Astrocyte (in vitro differentiated cells and primary cell): ENCODE data around the gene PPP4R4. TPM values are rescaled to one million over a fixed set of nuclear protein-coding genes. Genes with fewer than 3 reads are reported as not detected.

Source experiments
- DNase-seq: peaks from one replicate; pipeline ENCODE4 v3.0.0-alpha.2; 2010; ENCODE audit warnings: low read depth
- FAIRE-seq: peaks from 2 replicates; lab custom pipeline; 2011; peaks lifted over from hg19 to GRCh38; lab: Jason Lieb, UNC
- H2AFZ ChIP-seq: 2 replicates; pipeline ENCODE4 v1.6.0; 2012; ENCODE audit warnings: low read depth, low read length, inconsistent platforms
- H3K27ac ChIP-seq: 2 replicates; pipeline ENCODE4 v1.5.1; 2011; ENCODE audit warnings: low read depth, low read length, inconsistent platforms
- H3K27me3 ChIP-seq: 2 replicates; pipeline ENCODE4 v1.6.0; 2011; ENCODE audit warnings: low read length, inconsistent platforms; ENCODE audit not compliant: insufficient read depth
- H3K36me3 ChIP-seq: 2 replicates; pipeline ENCODE4 v1.5.1; 2011; ENCODE audit warnings: low read length, inconsistent platforms; ENCODE audit not compliant: insufficient read depth
- H3K4me1 ChIP-seq: 2 replicates; pipeline ENCODE4 v1.5.1; 2011; ENCODE audit warnings: low read length, inconsistent platforms; ENCODE audit not compliant: insufficient read depth
- H3K4me2 ChIP-seq: 2 replicates; pipeline ENCODE4 v1.6.0; 2012; ENCODE audit warnings: low read length, inconsistent platforms
- H3K4me3 ChIP-seq: 2 replicates; pipeline ENCODE4 v1.5.1; 2011; ENCODE audit warnings: low read depth, mild to moderate bottlenecking, low read length, inconsistent platforms; ENCODE audit not compliant: insufficient read depth
- H3K79me2 ChIP-seq: 2 replicates; pipeline ENCODE4 v1.6.0; 2012; ENCODE audit warnings: mild to moderate bottlenecking, low read length, inconsistent platforms; ENCODE audit not compliant: insufficient read depth
- H3K9ac ChIP-seq: 2 replicates; pipeline ENCODE4 v1.6.0; 2012; ENCODE audit warnings: mild to moderate bottlenecking, low read length, inconsistent platforms
- H3K9me3 ChIP-seq: 2 replicates; pipeline ENCODE4 v1.5.1; 2012; ENCODE audit warnings: low read depth, mild to moderate bottlenecking, low read length, inconsistent platforms; ENCODE audit not compliant: insufficient read depth
- H4K20me1 ChIP-seq: 2 replicates; pipeline ENCODE4 v1.6.0; 2012; ENCODE audit warnings: low read length, inconsistent platforms; ENCODE audit not compliant: insufficient read depth
- H3K27ac Mint-ChIP-seq: one replicate; pipeline ENCODE4 v1.8.0; 2021; ENCODE audit warnings: mild to moderate bottlenecking, mixed read lengths; ENCODE audit not compliant: unreplicated experiment
- H3K27me3 Mint-ChIP-seq: one replicate; pipeline ENCODE4 v1.8.0; 2021; ENCODE audit warnings: low read depth, mixed read lengths; ENCODE audit not compliant: unreplicated experiment
- H3K36me3 Mint-ChIP-seq: one replicate; pipeline ENCODE4 v1.8.0; 2021; ENCODE audit warnings: low read depth, mixed read lengths; ENCODE audit not compliant: unreplicated experiment
- H3K4me1 Mint-ChIP-seq: one replicate; pipeline ENCODE4 v1.8.0; 2021; ENCODE audit warnings: low read depth, mixed read lengths; ENCODE audit not compliant: unreplicated experiment
- H3K4me3 Mint-ChIP-seq: one replicate; pipeline ENCODE4 v1.8.0; 2021; ENCODE audit warnings: mild to moderate bottlenecking, moderate library complexity, mixed read lengths; ENCODE audit not compliant: unreplicated experiment
- H3K9me3 Mint-ChIP-seq: one replicate; pipeline ENCODE4 v1.8.0; 2021; ENCODE audit warnings: mild to moderate bottlenecking, mixed read lengths; ENCODE audit not compliant: unreplicated experiment
- EZH2 ChIP-seq: IDR thresholded peaks from 2 replicates; pipeline ENCODE4 v1.6.1; 2012; ENCODE audit warnings: mild to moderate bottlenecking, low read length, inconsistent platforms; ENCODE audit not compliant: insufficient read depth
- total RNA-seq: library from RNA; stranded (reverse); gene quantifications from 2 replicates; pipeline ENCODE4 v1.2.1, GENCODE V29; 2021
- TF ChIP-seq, protein P1 (sequence below): IDR thresholded peaks from 2 replicates; pipeline ENCODE4 v1.5.1; 2011; ENCODE audit warnings: low read depth, mild to moderate bottlenecking, inconsistent platforms, low read length, moderate library complexity; ENCODE audit not compliant: insufficient read depth

The PPP4R4 gene
- total RNA-seq, 1 donor from 2014 or later: 6.0 TPM

DNA sequence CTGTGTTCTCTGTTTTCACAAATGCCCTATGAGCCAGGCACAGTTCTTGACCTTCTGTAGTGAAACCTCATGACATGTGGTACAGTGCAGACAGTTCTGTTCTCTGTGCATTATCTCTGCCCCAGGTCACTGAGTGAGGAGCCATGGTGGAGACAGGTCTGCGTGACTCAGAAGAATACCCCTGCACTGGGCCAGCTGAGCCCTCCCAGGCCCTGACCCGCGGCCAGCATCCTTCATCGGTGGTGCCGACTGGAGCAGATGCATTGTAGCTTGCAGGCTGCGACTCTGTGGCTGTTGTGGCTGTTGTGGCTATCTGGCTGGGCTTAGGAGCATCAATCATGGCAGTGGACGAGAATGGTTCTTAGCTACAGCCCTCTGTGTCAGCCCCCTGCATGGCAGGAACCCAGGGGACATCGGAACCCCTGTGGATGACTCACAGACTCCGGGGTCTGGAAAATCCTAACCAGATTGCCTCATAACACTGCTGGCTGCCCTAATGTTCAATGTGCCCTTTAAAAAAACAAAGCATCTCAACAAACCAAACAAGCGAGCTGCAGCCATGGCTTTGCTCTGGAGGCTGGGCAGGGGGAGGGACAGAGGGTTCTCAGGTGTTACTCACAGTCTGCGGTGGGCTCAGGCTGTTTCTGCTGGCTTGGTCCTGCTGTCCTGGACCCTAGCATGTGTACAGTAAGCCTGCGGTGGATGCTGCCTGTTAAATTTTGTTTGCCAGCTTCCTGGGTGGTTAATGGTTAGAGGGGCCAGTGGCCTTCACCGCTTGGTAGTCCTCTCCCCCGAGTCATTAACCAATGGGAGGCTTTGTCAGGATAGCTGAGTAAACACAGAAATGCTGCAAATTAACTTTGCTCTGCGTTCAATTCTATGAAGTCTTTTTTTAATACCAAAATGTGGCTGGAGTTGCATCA, 148.8 kb downstream of the PPP4R4 start, which contains the start of gene SERPINA6:
TSS of gene SERPINA6 (minus strand) at position 689 of the 923 bp plus-strand sequence. CDS start 8,688 bp downstream, outside the sequence.
- H3K4me3 ChIP-seq: no peak within 1 kb of the TSS
- no peak within 1 kb of the TSS for H3K27ac Mint-ChIP-seq
- no peak for FAIRE-seq
- H3K4me3 Mint-ChIP-seq: no peak within 1 kb of the TSS
- no peaks in the 10 kb centered on the region for H3K36me3 ChIP-seq
- no peaks in the 10 kb centered on the region for H3K27me3 Mint-ChIP-seq
- peaks cover 2% of the 10 kb centered on the region for H3K36me3 Mint-ChIP-seq
- peaks cover 9% of the 10 kb centered on the region for H3K4me1 ChIP-seq
- peak within 1 kb of the TSS; percentile 40 for H2AFZ ChIP-seq
- peak; percentile 76 for DNase-seq
- no peaks in the 10 kb centered on the region for H3K79me2 ChIP-seq
- no peaks in the 10 kb centered on the region for H3K27me3 ChIP-seq
- peak within 1 kb of the TSS; percentile 9 for H3K9ac ChIP-seq
- peaks cover 2% of the 10 kb centered on the region for H3K9me3 Mint-ChIP-seq
- H3K9me3 ChIP-seq: no peaks in the 10 kb centered on the region
- no peaks in the 10 kb centered on the region for H4K20me1 ChIP-seq
- peak within 1 kb of the TSS; percentile 67 for H3K4me2 ChIP-seq
- peaks cover 7% of the 10 kb centered on the region for H3K4me1 Mint-ChIP-seq
- H3K27ac ChIP-seq: peak within 1 kb of the TSS; percentile 20
- no peak for TF ChIP-seq EZH2
- TF ChIP-seq, protein P1, sequence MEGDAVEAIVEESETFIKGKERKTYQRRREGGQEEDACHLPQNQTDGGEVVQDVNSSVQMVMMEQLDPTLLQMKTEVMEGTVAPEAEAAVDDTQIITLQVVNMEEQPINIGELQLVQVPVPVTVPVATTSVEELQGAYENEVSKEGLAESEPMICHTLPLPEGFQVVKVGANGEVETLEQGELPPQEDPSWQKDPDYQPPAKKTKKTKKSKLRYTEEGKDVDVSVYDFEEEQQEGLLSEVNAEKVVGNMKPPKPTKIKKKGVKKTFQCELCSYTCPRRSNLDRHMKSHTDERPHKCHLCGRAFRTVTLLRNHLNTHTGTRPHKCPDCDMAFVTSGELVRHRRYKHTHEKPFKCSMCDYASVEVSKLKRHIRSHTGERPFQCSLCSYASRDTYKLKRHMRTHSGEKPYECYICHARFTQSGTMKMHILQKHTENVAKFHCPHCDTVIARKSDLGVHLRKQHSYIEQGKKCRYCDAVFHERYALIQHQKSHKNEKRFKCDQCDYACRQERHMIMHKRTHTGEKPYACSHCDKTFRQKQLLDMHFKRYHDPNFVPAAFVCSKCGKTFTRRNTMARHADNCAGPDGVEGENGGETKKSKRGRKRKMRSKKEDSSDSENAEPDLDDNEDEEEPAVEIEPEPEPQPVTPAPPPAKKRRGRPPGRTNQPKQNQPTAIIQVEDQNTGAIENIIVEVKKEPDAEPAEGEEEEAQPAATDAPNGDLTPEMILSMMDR: no peak

DNA sequence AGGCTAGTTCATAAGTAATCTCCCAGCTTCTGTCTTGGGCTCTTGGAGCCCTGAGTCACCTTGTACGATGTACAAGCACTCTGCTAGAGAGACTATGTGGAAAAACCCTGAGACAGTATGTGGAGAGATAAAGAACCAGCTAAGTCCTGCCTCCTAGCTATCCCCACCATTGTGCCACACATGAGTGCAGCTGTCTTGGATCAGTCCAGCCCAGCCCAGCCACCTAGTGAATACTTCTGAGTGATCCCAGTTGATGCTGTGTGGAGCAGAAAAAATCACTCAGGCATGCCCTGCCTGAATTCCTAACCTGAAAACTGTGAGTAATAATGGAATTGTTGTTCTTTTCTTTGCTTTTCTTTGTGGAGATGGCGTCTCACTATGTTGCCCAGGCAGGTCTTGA, 154.1 kb downstream of the PPP4R4 start:
- Histone ChIP-seq H3K27ac (no peak overlapping the region), H2AFZ (no peak overlapping the region), H3K4me2 (no peak overlapping the region), H3K79me2 (no peaks in the 10 kb centered on the region), H3K9me3 (no peaks in the 10 kb centered on the region), H3K4me3 (no peak overlapping the region), H4K20me1 (no peaks in the 10 kb centered on the region), H3K9ac (no peak overlapping the region), H3K27me3 (no peaks in the 10 kb centered on the region), H3K36me3 (no peaks in the 10 kb centered on the region), H3K4me1 (peaks cover 6% of the 10 kb centered on the region)
- Mint-ChIP-seq H3K36me3 (no peaks in the 10 kb centered on the region), H3K9me3 (no peaks in the 10 kb centered on the region), H3K4me3 (no peak overlapping the region), H3K4me1 (peaks cover under 1% of the 10 kb centered on the region), H3K27me3 (peaks cover 4% of the 10 kb centered on the region), H3K27ac (no peak overlapping the region)
- no peak for FAIRE-seq
- TF ChIP-seq EZH2: no peak
- TF ChIP-seq, protein P1: no peak
- DNase-seq: no peak

Other genes starting within 250 kb of the PPP4R4 start
- gene FAM181A, start 247.0 kb upstream of the PPP4R4 start, total RNA-seq: not detected in 2 replicates
- gene ASB2, start 197.8 kb upstream of the PPP4R4 start, total RNA-seq: 0.25 TPM in 1 of 2 replicates, not detected in the other
- not detected in 2 replicates for gene CCDC197, start 177.0 kb upstream of the PPP4R4 start, total RNA-seq
- 3.1 and 3.3 TPM in 2 replicates for gene OTUB2, start 148.0 kb upstream of the PPP4R4 start, total RNA-seq
- 206 TPM in 2 replicates for gene DDX24, start 93.1 kb upstream of the PPP4R4 start, total RNA-seq
- gene IFI27L1, start 93.0 kb upstream of the PPP4R4 start, total RNA-seq: 28.4 and 30.8 TPM in 2 replicates
- gene IFI27, start 63.6 kb upstream of the PPP4R4 start, total RNA-seq: 1,022 and 1,408 TPM in 2 replicates
- 63.9 and 79.9 TPM in 2 replicates for gene IFI27L2, start 44.7 kb upstream of the PPP4R4 start, total RNA-seq
- not detected in 2 replicates for gene SERPINA10, start 118.9 kb downstream of the PPP4R4 start, total RNA-seq
- gene SERPINA6, start 149.0 kb downstream of the PPP4R4 start, total RNA-seq: not detected in 2 replicates
- not detected in 2 replicates for gene SERPINA2, start 192.4 kb downstream of the PPP4R4 start, total RNA-seq
- 0.98 and 1.3 TPM in 2 replicates for gene SERPINA1, start 214.3 kb downstream of the PPP4R4 start, total RNA-seq